NCI-H2227 (cell line): ENCODE measurements around the gene IQSEC3.

ENCODE experiments used
- DNase-seq: peaks from one replicate; lab custom pipeline; 2025; ENCODE audit not compliant: unreplicated experiment; lab: John Stamatoyannopoulos, UW

IQSEC3 gene

GRCh38 chr12:138171-138897, 71.8 kb downstream of the IQSEC3 start:
- DNase-seq = no peak

- no peak for DNase-seq
These were observed 72.4 kb downstream of the IQSEC3 start for GRCh38 chr12:138898-139534.

GRCh38 chr12:139585-139984, 73.0 kb downstream of the IQSEC3 start:
- peak; percentile 18 for DNase-seq

GRCh38 chr12:140162-140561, 73.6 kb downstream of the IQSEC3 start:
- no peak for DNase-seq

- peak; percentile 23 for DNase-seq
These were observed 77.5 kb downstream of the IQSEC3 start for GRCh38 chr12:143964-144649.

GRCh38 chr12:144650-145284, 78.2 kb downstream of the IQSEC3 start:
- no peak for DNase-seq

- no peak for DNase-seq
These were observed 78.9 kb downstream of the IQSEC3 start for GRCh38 chr12:145369-145960.

GRCh38 chr12:147242-147641, 80.7 kb downstream of the IQSEC3 start:
- DNase-seq = no peak

GRCh38 chr12:148676-149416, 82.3 kb downstream of the IQSEC3 start:
- DNase-seq = no peak

- DNase-seq = no peak
These were observed 85.0 kb downstream of the IQSEC3 start for GRCh38 chr12:151579-151978.

GRCh38 chr12:152440-152839, 85.9 kb downstream of the IQSEC3 start:
- DNase-seq = no peak

GRCh38 chr12:153080-153746, 86.6 kb downstream of the IQSEC3 start:
- peak; percentile 28 for DNase-seq

- no peak for DNase-seq
These were observed 87.5 kb downstream of the IQSEC3 start for GRCh38 chr12:154058-154457.

- no peak for DNase-seq
These were observed 88.4 kb downstream of the IQSEC3 start for GRCh38 chr12:155006-155405.

GRCh38 chr12:155646-156045, 89.1 kb downstream of the IQSEC3 start:
- no peak for DNase-seq

GRCh38 chr12:156945-157344, 90.4 kb downstream of the IQSEC3 start:
- no peak for DNase-seq

GRCh38 chr12:157644-158043, 91.1 kb downstream of the IQSEC3 start:
- no peak for DNase-seq

GRCh38 chr12:159156-159782, 92.7 kb downstream of the IQSEC3 start:
- no peak for DNase-seq

- DNase-seq = no peak
These were observed 94.3 kb downstream of the IQSEC3 start for GRCh38 chr12:160858-161257.

GRCh38 chr12:161823-162222, 95.3 kb downstream of the IQSEC3 start:
- no peak for DNase-seq
